ENCODE measurements around the gene UBTD2.

DNA sequence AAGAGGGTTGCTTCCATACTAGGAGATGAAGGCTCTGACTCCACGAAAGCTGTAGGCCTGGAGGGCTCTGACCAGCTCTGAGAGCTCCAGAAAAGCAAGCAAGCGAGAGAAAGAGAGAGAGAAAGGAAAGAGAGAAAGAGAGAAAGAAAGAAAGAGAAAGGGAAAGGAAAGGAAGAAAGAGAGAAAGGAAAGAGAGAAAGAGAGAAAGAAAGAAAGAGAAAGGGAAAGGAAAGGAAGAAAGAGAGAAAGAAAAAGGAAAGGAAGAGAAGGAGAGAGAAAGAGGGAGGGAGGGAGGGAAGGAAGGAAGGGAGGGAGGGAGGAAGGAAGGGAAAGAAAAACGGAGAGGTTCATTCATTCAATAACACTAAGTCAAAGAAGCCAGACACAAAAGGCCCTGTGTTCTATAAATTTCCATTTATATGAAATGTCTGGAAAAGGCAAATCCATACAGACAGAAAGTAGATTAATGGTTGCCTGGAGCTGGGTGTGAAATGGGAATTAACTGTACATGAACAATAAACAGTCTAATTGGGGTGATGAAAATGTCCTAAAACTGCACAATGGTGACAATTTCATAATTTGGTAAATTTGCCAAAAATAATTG, 93.8 kb downstream of the UBTD2 start:
- TF ChIP-seq POLR2A (IDR thresholded peaks at IDR 0.05) = no peak
- TF ChIP-seq, protein P1, sequence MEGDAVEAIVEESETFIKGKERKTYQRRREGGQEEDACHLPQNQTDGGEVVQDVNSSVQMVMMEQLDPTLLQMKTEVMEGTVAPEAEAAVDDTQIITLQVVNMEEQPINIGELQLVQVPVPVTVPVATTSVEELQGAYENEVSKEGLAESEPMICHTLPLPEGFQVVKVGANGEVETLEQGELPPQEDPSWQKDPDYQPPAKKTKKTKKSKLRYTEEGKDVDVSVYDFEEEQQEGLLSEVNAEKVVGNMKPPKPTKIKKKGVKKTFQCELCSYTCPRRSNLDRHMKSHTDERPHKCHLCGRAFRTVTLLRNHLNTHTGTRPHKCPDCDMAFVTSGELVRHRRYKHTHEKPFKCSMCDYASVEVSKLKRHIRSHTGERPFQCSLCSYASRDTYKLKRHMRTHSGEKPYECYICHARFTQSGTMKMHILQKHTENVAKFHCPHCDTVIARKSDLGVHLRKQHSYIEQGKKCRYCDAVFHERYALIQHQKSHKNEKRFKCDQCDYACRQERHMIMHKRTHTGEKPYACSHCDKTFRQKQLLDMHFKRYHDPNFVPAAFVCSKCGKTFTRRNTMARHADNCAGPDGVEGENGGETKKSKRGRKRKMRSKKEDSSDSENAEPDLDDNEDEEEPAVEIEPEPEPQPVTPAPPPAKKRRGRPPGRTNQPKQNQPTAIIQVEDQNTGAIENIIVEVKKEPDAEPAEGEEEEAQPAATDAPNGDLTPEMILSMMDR (IDR thresholded peaks at IDR 0.05) = no peak
